Measurements from ENCODE around the gene SMIM12. TPM values are rescaled to one million over a fixed set of nuclear protein-coding genes. Genes with fewer than 3 reads are reported as not detected.

SMIM12 gene
- total RNA-seq, 1 donor from 2014 or later, result 39.6 TPM

GRCh38 chr1:34885405-34886247, 26.1 kb upstream of the SMIM12 start:
- no peak for DNase-seq (ENCODE audit: extremely low spot score, unreplicated experiment)
- no peak for TF ChIP-seq CTCF (IDR thresholded peaks at IDR 0.05)
- Mint-ChIP-seq H3K27ac (ENCODE audit: unreplicated experiment) (no peak overlapping the region), H3K27me3 (ENCODE audit: unreplicated experiment) (peaks cover 48% of the 10 kb centered on the region), H3K9me3 (ENCODE audit: unreplicated experiment) (no peaks in the 10 kb centered on the region), H3K36me3 (ENCODE audit: unreplicated experiment) (no peaks in the 10 kb centered on the region), H3K4me1 (ENCODE audit: unreplicated experiment) (peaks cover 3% of the 10 kb centered on the region), H3K4me3 (ENCODE audit: unreplicated experiment) (peak overlapping the region; percentile 18)

GRCh38 chr1:34884961-34885360, 25.4 kb upstream of the SMIM12 start:
- H3K27ac Mint-ChIP-seq (ENCODE audit: unreplicated experiment), result no peak overlapping the region
- peaks cover 3% of the 10 kb centered on the region for H3K4me1 Mint-ChIP-seq (ENCODE audit: unreplicated experiment)
- no peak for TF ChIP-seq CTCF (IDR thresholded peaks at IDR 0.05)
- peaks cover 52% of the 10 kb centered on the region for H3K27me3 Mint-ChIP-seq (ENCODE audit: unreplicated experiment)
- DNase-seq (ENCODE audit: extremely low spot score, unreplicated experiment), result no peak
- H3K9me3 Mint-ChIP-seq (ENCODE audit: unreplicated experiment), result no peaks in the 10 kb centered on the region
- no peaks in the 10 kb centered on the region for H3K36me3 Mint-ChIP-seq (ENCODE audit: unreplicated experiment)
- H3K4me3 Mint-ChIP-seq (ENCODE audit: unreplicated experiment), result peak overlapping the region; percentile 47

- no peak overlapping the region for H3K27ac Mint-ChIP-seq (ENCODE audit: unreplicated experiment)
- no peak for TF ChIP-seq CTCF (IDR thresholded peaks at IDR 0.05)
- no peaks in the 10 kb centered on the region for H3K9me3 Mint-ChIP-seq (ENCODE audit: unreplicated experiment)
Measured at GRCh38 chr1:34884536-34884935, 25.0 kb upstream of the SMIM12 start.

GRCh38 chr1:34879230-34879629, 19.7 kb upstream of the SMIM12 start:
- no peaks in the 10 kb centered on the region for H3K9me3 Mint-ChIP-seq (ENCODE audit: unreplicated experiment)
- no peak for TF ChIP-seq CTCF (IDR thresholded peaks at IDR 0.05)
- no peak overlapping the region for H3K27ac Mint-ChIP-seq (ENCODE audit: unreplicated experiment)
- H3K27me3 Mint-ChIP-seq (ENCODE audit: unreplicated experiment), result peaks cover 53% of the 10 kb centered on the region
- no peak for DNase-seq (ENCODE audit: extremely low spot score, unreplicated experiment)
- no peaks in the 10 kb centered on the region for H3K4me1 Mint-ChIP-seq (ENCODE audit: unreplicated experiment)
- no peaks in the 10 kb centered on the region for H3K36me3 Mint-ChIP-seq (ENCODE audit: unreplicated experiment)
- no peak overlapping the region for H3K4me3 Mint-ChIP-seq (ENCODE audit: unreplicated experiment)

More at GRCh38 chr1:34884536-34884935, 25.0 kb upstream of the SMIM12 start:
- H3K27me3 Mint-ChIP-seq (ENCODE audit: unreplicated experiment), result peaks cover 52% of the 10 kb centered on the region
- no peak overlapping the region for H3K4me3 Mint-ChIP-seq (ENCODE audit: unreplicated experiment)
- no peaks in the 10 kb centered on the region for H3K36me3 Mint-ChIP-seq (ENCODE audit: unreplicated experiment)
- no peak for DNase-seq (ENCODE audit: extremely low spot score, unreplicated experiment)
- peaks cover 3% of the 10 kb centered on the region for H3K4me1 Mint-ChIP-seq (ENCODE audit: unreplicated experiment)

- Mint-ChIP-seq H3K4me3 (ENCODE audit: unreplicated experiment) (no peak overlapping the region), H3K9me3 (ENCODE audit: unreplicated experiment) (no peaks in the 10 kb centered on the region), H3K27ac (ENCODE audit: unreplicated experiment) (no peak overlapping the region), H3K36me3 (ENCODE audit: unreplicated experiment) (no peaks in the 10 kb centered on the region), H3K27me3 (ENCODE audit: unreplicated experiment) (peaks cover 60% of the 10 kb centered on the region), H3K4me1 (ENCODE audit: unreplicated experiment) (no peaks in the 10 kb centered on the region)
- TF ChIP-seq CTCF (IDR thresholded peaks at IDR 0.05), result no peak
- DNase-seq (ENCODE audit: extremely low spot score, unreplicated experiment), result no peak
Measured at GRCh38 chr1:34876406-34876805, 16.9 kb upstream of the SMIM12 start.
